Mucosa of descending colon (tissue), 3 donors: ENCODE measurements around the gene NIPAL1. TPM values are rescaled to one million over a fixed set of nuclear protein-coding genes. Genes with fewer than 3 reads are reported as not detected.

Experiments
- ATAC-seq: fragments of 200-7000 bp; cut with Tn5 transposase; one replicate; pipeline ENCODE4 v1.9.1; 2020; ENCODE audit warnings: mild to moderate bottlenecking, moderate library complexity
- DNase-seq, 3 donors: peaks; one replicate each; pipeline ENCODE4 v3.0.0-alpha.2; 2020
- H3K36me3 ChIP-seq: fragments of 200-600 bp; one replicate; pipeline ENCODE4 v1.8.0; 2021; ENCODE audit warnings: low read depth, mild to moderate bottlenecking
- H3K4me1 ChIP-seq: fragments of 200-600 bp; one replicate; pipeline ENCODE4 v1.8.0; 2021; ENCODE audit warnings: low read depth, mild to moderate bottlenecking
- H3K4me3 ChIP-seq: fragments of 200-600 bp; one replicate; pipeline ENCODE4 v1.8.0; 2021; ENCODE audit warnings: mild to moderate bottlenecking
- H3K9me3 ChIP-seq: fragments of 200-600 bp; one replicate; pipeline ENCODE4 v1.8.0; 2021; ENCODE audit warnings: mild to moderate bottlenecking
- CTCF ChIP-seq: fragments of 200-600 bp; IDR thresholded peaks from one replicate; pipeline ENCODE4 v1.8.0; 2022; ENCODE audit warnings: antibody characterized with exemption, mild to moderate bottlenecking
- intact Hi-C, 2 donors: fragments of 100-400 bp; cut with DNase I in 1 of 2; cut with micrococcal nuclease in 1 of 2; formaldehyde crosslinking; loops; one replicate each; pipeline versions ENCODE4 v1.11.0 to v1.11.1; 2022; cut with DNase I, micrococcal nuclease
- total RNA-seq, 3 donors: library from RNA; stranded (reverse); fragmentation: NEBNext Ultra II Directional in 2 of 3; extraction: Animal tissue kit (Norgen Biotek cat#: 25700) in 2 of 3; gene quantifications; one replicate each; pipeline versions ENCODE4 v1.2.1 to v1.2.4, GENCODE V29; 2021 to 2023
- donor health status: DM: no; HTN: no; CAD: no; lungs with moderate emphysema.
- donor health status: DM: no; HTN: no; CAD: no.
- donor health status: DM: no; HTN: yes; CAD: no.

The NIPAL1 gene
- total RNA-seq, 3 donors from 2014 or later, result 24.1 to 67.7 (median 51.0) TPM

GRCh38 chr4:48081196-48081595 lies 64.6 kb downstream of the NIPAL1 start:
- ATAC-seq (no peak), DNase-seq (no peak)
- H3K4me1 ChIP-seq, result no peaks in the 10 kb centered on the region
- intact Hi-C loops, result loop anchor here (10.0 kb wide), 1 partner anchor 76 kb away; no protein-coding TSS in a partner anchor
- H3K36me3 ChIP-seq, result no peaks in the 10 kb centered on the region
- H3K9me3 ChIP-seq, result no peaks in the 10 kb centered on the region
- TF ChIP-seq CTCF, result no peak
- H3K4me3 ChIP-seq, result no peak overlapping the region

- Histone ChIP-seq H3K9me3 (no peaks in the 10 kb centered on the region), H3K4me1 (no peaks in the 10 kb centered on the region), H3K36me3 (no peaks in the 10 kb centered on the region), H3K4me3 (no peak overlapping the region)
- ATAC-seq (no peak), DNase-seq (no peak)
- no peak for TF ChIP-seq CTCF
- intact Hi-C loops, result loop anchor here (10.0 kb wide), 1 partner anchor 78 kb away; no protein-coding TSS in a partner anchor
These were observed 66.4 kb downstream of the NIPAL1 start for GRCh38 chr4:48082956-48083355.

GRCh38 chr4:48085821-48086589 lies 69.4 kb downstream of the NIPAL1 start:
- intact Hi-C loops, result loop anchor here (5.0 to 10.0 kb wide), 2 partner anchors 81 to 159 kb away; no protein-coding TSS in a partner anchor
- Histone ChIP-seq H3K36me3 (no peaks in the 10 kb centered on the region), H3K9me3 (no peaks in the 10 kb centered on the region), H3K4me1 (no peaks in the 10 kb centered on the region), H3K4me3 (no peak overlapping the region)
- ATAC-seq, result peak; percentile 85
- no peak for DNase-seq
- TF ChIP-seq CTCF, result no peak

Other genes with a start within 250 kb of the NIPAL1 start
- gene CORIN, start 178.7 kb upstream of the NIPAL1 start, total RNA-seq, result under 1 TPM; 0.41 to 0.52 (median 0.47) TPM
- 10 to 100 TPM; 12.0 to 14.1 (median 12.0) TPM for gene NFXL1, start 102.2 kb upstream of the NIPAL1 start, total RNA-seq
- gene CNGA1, start 91 bp upstream of the NIPAL1 start, total RNA-seq, result 10 to 100 TPM in 1 of 3 donors, 1 to 10 TPM in 2; 2.2 to 17.8 (median 5.4) TPM
- gene TXK, start 117.5 kb downstream of the NIPAL1 start, total RNA-seq, result 1 to 10 TPM; 1.8 to 3.1 (median 2.4) TPM